A673 (cell line): Measurements from ENCODE around the gene CARD8. TPM values are rescaled to one million over a fixed set of nuclear protein-coding genes. Genes with fewer than 3 reads are reported as not detected.

ENCODE experiments used
- BruUV-seq: library from RNA; stranded (reverse); fragments of 400-500 nt; replicated peaks from 2 replicates; lab custom pipeline; 2021; lab: Mats Ljungman, UMichigan
- CTCF ChIA-PET: fragments of 300-600 bp; sonication (Branson Sonifier 250); formaldehyde crosslinking; loops from one replicate; lab custom pipeline; 2022; ENCODE audit warnings: antibody characterized with exemption; lab: Charles Lee
- POLR2A ChIA-PET: fragments of 300-600 bp; sonication (Branson Sonifier 250); formaldehyde crosslinking; loops from one replicate; lab custom pipeline; 2022; ENCODE audit warnings: antibody characterized with exemption; ENCODE audit not compliant: low non-redundant PET; lab: Charles Lee
- DNase-seq: peaks from one replicate; pipeline ENCODE4 v3.0.0-alpha.2; 2015; ENCODE audit warnings: low spot score
- H3K27ac ChIP-seq: fragments of 200-600 bp; sonication (generic); 2 replicates; pipeline ENCODE4 v1.5.1; 2016; ENCODE audit warnings: mixed run types, low read depth, mild to moderate bottlenecking, mixed read lengths, antibody characterized with exemption, low read length; ENCODE audit not compliant: poor library complexity, severe bottlenecking
- H3K27me3 ChIP-seq: fragments of 200-600 bp; sonication (generic); replicated peaks from 2 replicates; pipeline ENCODE4 v1.6.1; 2017; ENCODE audit warnings: mixed run types, low read depth, mild to moderate bottlenecking, mixed read lengths, antibody characterized with exemption, low read length; ENCODE audit not compliant: insufficient read depth, poor library complexity
- H3K36me3 ChIP-seq: fragments of 200-600 bp; sonication (generic); 2 replicates; pipeline ENCODE4 v1.6.1; 2016; ENCODE audit warnings: mixed run types, mild to moderate bottlenecking, mixed read lengths, antibody characterized with exemption, low read length; ENCODE audit not compliant: insufficient read depth, poor library complexity, severe bottlenecking
- H3K4me1 ChIP-seq: fragments of 200-600 bp; sonication (generic); 2 replicates; pipeline ENCODE4 v1.6.1; 2017; ENCODE audit warnings: mixed run types, mild to moderate bottlenecking, mixed read lengths, antibody characterized with exemption, low read length; ENCODE audit not compliant: insufficient read depth, poor library complexity, severe bottlenecking
- H3K4me3 ChIP-seq: fragments of 200-600 bp; sonication (generic); 2 replicates; pipeline ENCODE4 v1.5.1; 2016; ENCODE audit warnings: low read depth, mixed run types, mild to moderate bottlenecking, mixed read lengths, low read length; ENCODE audit not compliant: poor library complexity, severe bottlenecking
- H3K9me3 ChIP-seq: fragments of 200-600 bp; sonication (generic); 2 replicates; pipeline ENCODE4 v1.6.1; 2016; ENCODE audit warnings: mixed run types, low read depth, mild to moderate bottlenecking, mixed read lengths, antibody characterized with exemption, low read length; ENCODE audit not compliant: poor library complexity, severe bottlenecking
- CTCF ChIP-seq: fragments of 300-800, 200-600 bp; sonication (generic); conservative IDR thresholded peaks from 2 replicates; pipeline ENCODE4 v1.5.1; 2017; ENCODE audit warnings: low read depth, mild to moderate bottlenecking, antibody characterized with exemption, low read length, moderate library complexity, mixed read lengths
- EZH2 ChIP-seq: fragments of 200-600 bp; sonication (generic); IDR thresholded peaks from 2 replicates; pipeline ENCODE4 v1.6.1; 2017; ENCODE audit warnings: borderline replicate concordance, low read depth, mild to moderate bottlenecking, mixed read lengths, antibody characterized with exemption, low read length; ENCODE audit not compliant: poor library complexity, severe bottlenecking
- intact Hi-C: fragments of 100-400 bp; cut with micrococcal nuclease; formaldehyde crosslinking; loops from one replicate; pipeline ENCODE4 v1.10.0; 2022; ENCODE audit not compliant: unreplicated experiment
- total RNA-seq: library from RNA; stranded (reverse); gene quantifications from 2 replicates; pipeline ENCODE4 v1.2.3, GENCODE V29; 2021

CARD8 gene
- total RNA-seq, 1 experiment from 2014 or later = 151 TPM

DNA sequence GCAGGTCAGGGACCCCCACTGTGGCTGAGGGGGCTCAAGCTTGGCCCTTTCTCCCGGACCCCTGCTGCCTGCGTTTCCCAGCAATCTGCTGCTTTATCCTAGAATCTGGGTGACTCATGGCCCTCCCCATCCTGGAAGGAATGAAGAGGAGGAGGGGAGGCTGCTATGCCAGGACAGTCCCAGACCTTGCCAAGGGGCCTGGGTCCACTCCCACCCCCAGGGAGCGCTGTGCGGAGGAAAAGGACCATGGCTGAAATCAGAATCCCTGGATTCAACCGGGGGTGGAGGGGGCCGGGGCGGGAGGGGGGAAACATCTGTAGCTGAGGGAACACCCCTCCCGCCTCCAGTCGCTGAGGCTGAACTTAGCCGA is 34.7 kb upstream of the CARD8 start:
- peak; percentile 36 for DNase-seq
- Histone ChIP-seq H3K4me3 (peak overlapping the region; percentile 69), H3K9me3 (peaks cover 10% of the 10 kb centered on the region)

GRCh38 chr19:48287748-48288147 is 32.0 kb upstream of the CARD8 start:
- H3K27me3 ChIP-seq = no peaks in the 10 kb centered on the region
- no peak overlapping the region for H3K4me3 ChIP-seq
- H3K36me3 ChIP-seq = peaks cover 41% of the 10 kb centered on the region
- ChIA-PET CTCF (no interaction called here), POLR2A (no interaction called here)
- DNase-seq = no peak
- intact Hi-C loops = no loop called here
- no peak for TF ChIP-seq EZH2
- no peak for TF ChIP-seq CTCF
- H3K9me3 ChIP-seq = peaks cover 17% of the 10 kb centered on the region
- no peak overlapping the region for H3K27ac ChIP-seq
- BruUV-seq = no TSS peak
- H3K4me1 ChIP-seq = no peaks in the 10 kb centered on the region

More for the DNA sequence above, 34.7 kb upstream of the CARD8 start:
- Histone ChIP-seq H3K27ac (no peak overlapping the region), H3K27me3 (no peaks in the 10 kb centered on the region), H3K4me1 (no peaks in the 10 kb centered on the region), H3K36me3 (peaks cover 16% of the 10 kb centered on the region)
- no TSS peak for BruUV-seq
- TF ChIP-seq CTCF (peak; percentile 19; the same call in 1 of the 2 replicates), EZH2 (no peak)
- ChIA-PET CTCF (interaction anchor here (0.7 to 1.9 kb wide), 2 partner anchors 13 to 19 kb away, joined by 3 to 5 read pairs; no protein-coding TSS in a partner anchor), POLR2A (no interaction called here)
- intact Hi-C loops = no loop called here

DNA sequence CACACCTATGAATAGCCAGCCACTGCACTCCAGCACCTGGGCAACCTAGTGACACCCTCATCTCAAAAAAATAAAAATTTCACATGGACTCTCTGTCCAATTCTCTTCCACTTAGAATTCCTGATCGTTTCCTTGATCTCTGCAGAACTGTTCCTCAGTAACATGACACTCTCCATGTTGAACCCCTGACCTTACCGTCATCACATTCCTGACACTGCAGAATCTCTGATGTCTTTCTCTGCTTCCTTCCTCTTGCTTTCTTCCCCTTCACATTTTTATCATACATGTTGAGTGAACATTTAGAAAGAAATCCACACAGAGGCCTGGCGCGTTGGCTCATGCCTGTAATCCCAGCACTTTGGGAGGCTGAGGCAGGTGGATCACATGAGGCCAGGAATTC is 29.2 kb upstream of the CARD8 start:
- no TSS peak for BruUV-seq
- Histone ChIP-seq H3K27me3 (no peaks in the 10 kb centered on the region), H3K9me3 (peaks cover 17% of the 10 kb centered on the region), H3K4me3 (no peak overlapping the region), H3K36me3 (peaks cover 49% of the 10 kb centered on the region), H3K4me1 (no peaks in the 10 kb centered on the region), H3K27ac (no peak overlapping the region)
- intact Hi-C loops = no loop called here
- ChIA-PET POLR2A (no interaction called here), CTCF (no interaction called here)
- DNase-seq = no peak
- TF ChIP-seq EZH2 = no peak
- no peak for TF ChIP-seq CTCF
